Lung (tissue), 12 donors: ENCODE data around the gene SNRPD1. TPM values are rescaled to one million over a fixed set of nuclear protein-coding genes. Genes with fewer than 3 reads are reported as not detected.
"Not testable (repeated sequence)": the region's sequence is repeated elsewhere in the genome, so short reads cannot be mapped to it uniquely, and the experiment has no call there.

Experiments used
- ATAC-seq: fragments of 200-7000 bp; cut with Tn5 transposase; one replicate; pipeline ENCODE4 v1.9.1; 2020; ENCODE audit warnings: moderate number of reproducible peaks; ENCODE audit not compliant: insufficient read depth, low FRiP score
- DNase-seq, 3 donors: peaks; one replicate each; pipeline ENCODE4 v3.0.0-alpha.2; 2013 to 2017
- H3K27ac ChIP-seq, 2 donors: one replicate each; pipeline ENCODE4 v1.5.1; 2013; ENCODE audit warnings: mild to moderate bottlenecking in 2 of 2, moderate library complexity in 2 of 2, control low read depth in 1 of 2, inconsistent platforms in 1 of 2, low read depth in 1 of 2, low read length in 1 of 2
- H3K27me3 ChIP-seq, 3 donors: one replicate each; pipeline ENCODE4 v1.5.1; 2013; ENCODE audit warnings: low read length in 2 of 3; ENCODE audit not compliant: control insufficient read depth in 3 of 3, insufficient read depth in 3 of 3
- H3K36me3 ChIP-seq, 4 donors: one replicate each; pipeline ENCODE4 v1.5.1; 2013; ENCODE audit warnings: low read length in 4 of 4, mild to moderate bottlenecking in 1 of 4, moderate library complexity in 1 of 4; ENCODE audit not compliant: control insufficient read depth in 4 of 4, insufficient read depth in 4 of 4
- H3K4me1 ChIP-seq, 5 donors: one replicate each; pipeline ENCODE4 v1.5.1; 2013; ENCODE audit warnings: low read length in 5 of 5, mild to moderate bottlenecking in 2 of 5, moderate library complexity in 1 of 5; ENCODE audit not compliant: control insufficient read depth in 5 of 5, insufficient read depth in 5 of 5
- H3K4me3 ChIP-seq: one replicate; pipeline ENCODE4 v1.5.1; 2013; ENCODE audit warnings: mild to moderate bottlenecking, control low read depth, moderate library complexity
- H3K9ac ChIP-seq, 2 donors: one replicate each; pipeline ENCODE4 v1.5.1; 2013; ENCODE audit warnings: low read length in 2 of 2, control low read depth in 1 of 2; ENCODE audit not compliant: insufficient read depth in 1 of 2
- H3K9me3 ChIP-seq, 4 donors: one replicate each; pipeline ENCODE4 v1.5.1; 2013; ENCODE audit warnings: low read length in 3 of 4, mild to moderate bottlenecking in 1 of 4, moderate library complexity in 1 of 4; ENCODE audit not compliant: control insufficient read depth in 4 of 4, insufficient read depth in 3 of 4
- CTCF ChIP-seq: IDR thresholded peaks from 2 replicates; pipeline ENCODE4 v1.5.1; 2012; ENCODE audit warnings: mild to moderate bottlenecking; ENCODE audit errors: control extremely low read depth, extremely low read depth
- WGBS, 2 donors: extraction: QIAGEN DNeasy Blood & Tissue Kit; methylation state at CpG; one replicate each; pipeline ENCODE4 v1.1.7; 2013; 5-methylcytosine and 5-hydroxymethylcytosine counted together
- polyA plus RNA-seq, 2 donors: library from polyadenylated mRNA; stranded (reverse); fragments of 200-250 nt; gene quantifications; one replicate each; pipeline ENCODE4 v1.2.1, GENCODE V29; 2013
- total RNA-seq, 2 donors: library from RNA; depleted of rRNA in 1 of 2; stranded (reverse); fragments of >200 nt in 1 of 2; gene quantifications; one replicate each; pipeline ENCODE4 v1.2.1, GENCODE V29; 2014 to 2021
- donor health status: control.
- donor health status: control.
- donor health status: Bipolar disorder and iron deficiency.
- donor health status: healthy.
- donor health status: DM: yes; HTN: yes; CAD: no.

SNRPD1 gene
- total and polyA plus RNA-seq, 4 donors, result 13.7 to 37.0 (median 21.7) TPM

GRCh38 chr18:21584391-21584790, 27.7 kb upstream of the SNRPD1 start:
- no peak for TF ChIP-seq CTCF
- Histone ChIP-seq H3K9me3 (no peaks in the 10 kb centered on the region), H3K4me1 (no peaks in the 10 kb centered on the region), H3K27ac (no peak overlapping the region), H3K36me3 (peaks cover 0 to 10% (median 3%) of the 10 kb centered on the region in 4 donors), H3K27me3 (no peaks in the 10 kb centered on the region), H3K9ac (no peak overlapping the region), H3K4me3 (no peak overlapping the region)
- no peak for DNase-seq
- no peak for ATAC-seq
- WGBS, 2 donors, result 94 to 97% methylated on average over 5 of the region's 5 CpGs

- not testable (repeated sequence) for H3K4me1 ChIP-seq, H3K9ac ChIP-seq, H3K9me3 ChIP-seq, H3K27ac ChIP-seq, DNase-seq, H3K27me3 ChIP-seq, H3K4me3 ChIP-seq, H3K36me3 ChIP-seq, ATAC-seq
- 97 to 98% methylated on average over 12 to 20 of the region's 33 CpGs for WGBS, 2 donors
These were observed 19.8 kb upstream of the SNRPD1 start for GRCh38 chr18:21592361-21592760.

- H3K4me3 ChIP-seq, result no peak overlapping the region
- DNase-seq, result no peak
- no peaks in the 10 kb centered on the region for H3K9me3 ChIP-seq
- H3K27me3 ChIP-seq, result no peaks in the 10 kb centered on the region
- no peak overlapping the region for H3K9ac ChIP-seq
- peaks cover 0 to 5% (median 0%) of the 10 kb centered on the region in 5 donors for H3K4me1 ChIP-seq
- TF ChIP-seq CTCF, result no peak
- 92 to 94% methylated on average over 3 of the region's 7 CpGs for WGBS, 2 donors
- H3K27ac ChIP-seq, result no peak overlapping the region
- ATAC-seq, result no peak
- peaks cover 0 to 1% (median 0%) of the 10 kb centered on the region in 4 donors for H3K36me3 ChIP-seq
These were observed 18.4 kb upstream of the SNRPD1 start for GRCh38 chr18:21593540-21594257.

- peaks cover 0 to 9% (median 3%) of the 10 kb centered on the region in 5 donors for H3K4me1 ChIP-seq
- H3K4me3 ChIP-seq, result no peak overlapping the region
- H3K27ac ChIP-seq, result no peak overlapping the region
- TF ChIP-seq CTCF, result no peak
- H3K27me3 ChIP-seq, result no peaks in the 10 kb centered on the region
- H3K9ac ChIP-seq, result no peak overlapping the region
- no peak for ATAC-seq
- peaks cover 0 to 1% (median 0%) of the 10 kb centered on the region in 4 donors for H3K36me3 ChIP-seq
- no peaks in the 10 kb centered on the region for H3K9me3 ChIP-seq
- 22 to 55% methylated on average over 1 of the region's 1 CpG for WGBS, 2 donors
- no peak for DNase-seq
These were observed 14.5 kb upstream of the SNRPD1 start for GRCh38 chr18:21597620-21598019.
